Endodermal cell (in vitro differentiated cells): ENCODE data around the gene ZNF491. TPM values are rescaled to one million over a fixed set of nuclear protein-coding genes. Genes with fewer than 3 reads are reported as not detected.

Experiments
- DNase-seq: peaks from one replicate; pipeline ENCODE4 v3.0.0-alpha.2; 2017
- H3K27ac ChIP-seq: 2 replicates; pipeline ENCODE4 v1.5.1; 2013; ENCODE audit warnings: mild to moderate bottlenecking, low read depth, low read length, moderate library complexity
- H3K27me3 ChIP-seq: 2 replicates; pipeline ENCODE4 v1.6.1; 2013; ENCODE audit warnings: mild to moderate bottlenecking, low read length, moderate library complexity; ENCODE audit not compliant: insufficient read depth, control insufficient read depth, poor library complexity, severe bottlenecking
- H3K36me3 ChIP-seq: 2 replicates; pipeline ENCODE4 v1.7.0; 2013; ENCODE audit warnings: mild to moderate bottlenecking, low read length, moderate library complexity; ENCODE audit not compliant: control insufficient read depth, insufficient read depth
- H3K4me1 ChIP-seq: one replicate; pipeline ENCODE4 v1.7.0; 2013; ENCODE audit warnings: low read length; ENCODE audit not compliant: control insufficient read depth, insufficient read depth
- H3K4me3 ChIP-seq: 2 replicates; pipeline ENCODE4 v1.5.1; 2013; ENCODE audit warnings: mild to moderate bottlenecking, low read length, moderate library complexity
- H3K9ac ChIP-seq: 2 replicates; pipeline ENCODE4 v1.6.1; 2013; ENCODE audit warnings: mild to moderate bottlenecking, low read length, moderate library complexity; ENCODE audit not compliant: poor library complexity, severe bottlenecking; ENCODE audit errors: extremely low read depth
- H3K9me3 ChIP-seq: 2 replicates; pipeline ENCODE4 v1.6.1; 2013; ENCODE audit warnings: mild to moderate bottlenecking, low read length, moderate library complexity; ENCODE audit not compliant: control insufficient read depth
- H3K27ac Mint-ChIP-seq: 2 replicates; pipeline ENCODE4 v1.8.0; 2020; ENCODE audit warnings: mixed read lengths
- H3K27me3 Mint-ChIP-seq: 2 replicates; pipeline ENCODE4 v1.8.0; 2021; ENCODE audit warnings: mild to moderate bottlenecking, mixed read lengths; ENCODE audit not compliant: insufficient read depth
- H3K36me3 Mint-ChIP-seq: 2 replicates; pipeline ENCODE4 v1.8.0; 2020; ENCODE audit warnings: low read depth, mixed read lengths
- H3K4me1 Mint-ChIP-seq: 2 replicates; pipeline ENCODE4 v1.8.0; 2020; ENCODE audit warnings: mixed read lengths
- H3K4me3 Mint-ChIP-seq: 2 replicates; pipeline ENCODE4 v1.8.0; 2020; ENCODE audit warnings: mild to moderate bottlenecking, moderate library complexity, mixed read lengths
- H3K9me3 Mint-ChIP-seq: 2 replicates; pipeline ENCODE4 v1.8.0; 2020; ENCODE audit warnings: mild to moderate bottlenecking, mixed read lengths
- CTCF ChIP-seq: fragments of 200-600 bp; sonication (generic); conservative IDR thresholded peaks from 2 replicates; pipeline ENCODE4 v1.5.0; 2021; ENCODE audit warnings: antibody characterized with exemption, mild to moderate bottlenecking
- WGBS, 2 experiments: methylation state at CpG; one replicate each; pipeline versions ENCODE4 v1.1.5 to v1.1.7; 2013; ENCODE audit warnings: missing lambda C conversion rate in 2 of 2, mixed read lengths in 1 of 2; ENCODE audit not compliant: insufficient coverage in 1 of 2, insufficient read length in 1 of 2; 5-methylcytosine and 5-hydroxymethylcytosine counted together
- total RNA-seq, 2 donors: library from RNA; stranded (reverse); fragmentation: NEBNext Ultra II Directional in 1 of 2; extraction: Animal tissue kit (Norgen Biotek cat#: 25700) in 1 of 2; gene quantifications; 2 replicates in 1 of 2; 3 replicates in 1 of 2; pipeline ENCODE4 v1.2.1, GENCODE V29; 2021

Gene ZNF491
- total RNA-seq, 2 donors from 2014 or later, result 0.90 to 2.1 TPM

- Mint-ChIP-seq H3K4me3 (no peak overlapping the region), H3K9me3 (peaks cover 76% of the 10 kb centered on the region), H3K4me1 (peaks cover under 1% of the 10 kb centered on the region), H3K27me3 (peaks cover 21% of the 10 kb centered on the region), H3K36me3 (peaks cover 5% of the 10 kb centered on the region), H3K27ac (no peak overlapping the region)
- Histone ChIP-seq H3K36me3 (no peaks in the 10 kb centered on the region), H3K9me3 (no peaks in the 10 kb centered on the region), H3K4me3 (no peak overlapping the region), H3K4me1 (no peaks in the 10 kb centered on the region), H3K9ac (no peak overlapping the region), H3K27ac (no peak overlapping the region), H3K27me3 (no peaks in the 10 kb centered on the region)
- TF ChIP-seq CTCF, result no peak
- WGBS, 2 experiments, result 69 to 80% methylated on average over 2 to 3 of the region's 3 CpGs
- DNase-seq, result no peak
These were observed 55.0 kb downstream of the ZNF491 start for GRCh38 chr19:11853358-11853757.

GRCh38 chr19:11856596-11857250, 58.4 kb downstream of the ZNF491 start:
- Histone ChIP-seq H3K27ac (no peak overlapping the region), H3K4me1 (no peaks in the 10 kb centered on the region), H3K27me3 (no peaks in the 10 kb centered on the region), H3K9ac (no peak overlapping the region), H3K36me3 (no peaks in the 10 kb centered on the region), H3K9me3 (no peaks in the 10 kb centered on the region), H3K4me3 (no peak overlapping the region)
- Mint-ChIP-seq H3K27me3 (peaks cover 3% of the 10 kb centered on the region), H3K4me3 (no peak overlapping the region), H3K9me3 (peaks cover 85% of the 10 kb centered on the region), H3K4me1 (no peaks in the 10 kb centered on the region), H3K27ac (no peak overlapping the region), H3K36me3 (peaks cover 5% of the 10 kb centered on the region)
- no peak for TF ChIP-seq CTCF
- WGBS, 2 experiments, result 93 to 95% methylated on average over 9 to 12 of the region's 12 CpGs
- no peak for DNase-seq

Other genes starting within 250 kb of the ZNF491 start
- 10 to 100 TPM; 62.6 to 68.7 TPM for gene ELOF1, start 239.3 kb upstream of the ZNF491 start, total RNA-seq
- 1 to 10 TPM; 2.1 to 3.8 TPM for gene ACP5, start 220.9 kb upstream of the ZNF491 start, total RNA-seq
- gene ZNF627, start 201.0 kb upstream of the ZNF491 start, total RNA-seq, result 10 to 100 TPM; 22.0 to 30.5 TPM
- gene ZNF823, start 59.6 kb upstream of the ZNF491 start, total RNA-seq, result 10 to 100 TPM in 1 of 2 donors, 1 to 10 TPM in 1; 9.5 to 10.6 TPM
- gene ZNF441, start 31.5 kb upstream of the ZNF491 start, total RNA-seq, result 1 to 10 TPM; 2.2 to 4.4 TPM
- gene ZNF440, start 15.8 kb downstream of the ZNF491 start, total RNA-seq, result 10 to 100 TPM; 11.2 to 14.0 TPM
- 1 to 10 TPM in 1 of 2 donors, under 1 TPM in 1; 0.38 to 1.4 TPM for gene ZNF439, start 50.2 kb downstream of the ZNF491 start, total RNA-seq
- gene ZNF69, start 89.3 kb downstream of the ZNF491 start, total RNA-seq, result 10 to 100 TPM; 24.6 to 28.8 TPM
- gene ZNF700, start 126.6 kb downstream of the ZNF491 start, total RNA-seq, result 10 to 100 TPM; 11.6 to 19.2 TPM
- gene ZNF763, start 166.5 kb downstream of the ZNF491 start, total RNA-seq, result 1 to 10 TPM; 4.4 to 5.0 TPM
- 1 to 10 TPM; 3.9 to 7.9 TPM for gene ZNF433, start 237.2 kb downstream of the ZNF491 start, total RNA-seq